Ascending aorta (tissue), 2 donors: ENCODE results near the gene UBTFL1. TPM values are rescaled to one million over a fixed set of nuclear protein-coding genes. Genes with fewer than 3 reads are reported as not detected.

Source experiments
- DNase-seq, 2 donors: peaks; one replicate each; pipeline ENCODE4 v3.0.0-alpha.2; 2019; ENCODE audit warnings: low spot score in 2 of 2
- H3K27ac ChIP-seq, 2 donors: fragments of 200-600 bp; sonication (generic); one replicate each; pipeline ENCODE4 v1.5.1; 2016 to 2017; ENCODE audit warnings: mild to moderate bottlenecking in 1 of 2
- H3K27me3 ChIP-seq: fragments of 200-600 bp; sonication (generic); one replicate; pipeline ENCODE4 v1.5.1; 2017
- H3K36me3 ChIP-seq, 2 donors: fragments of 200-600 bp; sonication (generic); one replicate each; pipeline ENCODE4 v1.5.1; 2016
- H3K4me1 ChIP-seq, 2 donors: fragments of 200-600 bp; sonication (generic); one replicate each; pipeline ENCODE4 v1.5.1; 2016 to 2017; ENCODE audit warnings: mild to moderate bottlenecking in 1 of 2
- H3K4me3 ChIP-seq, 2 donors: fragments of 200-600 bp; sonication (generic); one replicate each; pipeline ENCODE4 v1.5.1; 2016 to 2017; ENCODE audit warnings: mild to moderate bottlenecking in 1 of 2
- H3K9me3 ChIP-seq, 2 donors: fragments of 200-600 bp; sonication (generic); one replicate each; pipeline ENCODE4 v1.5.1; 2016
- intact Hi-C: fragments of 100-400 bp; cut with DNase I; formaldehyde crosslinking; loops from one replicate; pipeline ENCODE4 v1.15.1; 2023
- total RNA-seq: library from RNA; depleted of rRNA; stranded (reverse); fragments of >200 nt; gene quantifications from one replicate; pipeline ENCODE4 v1.1.0, GENCODE V29; 2016
- TF ChIP-seq, protein P1 (sequence below), 3 experiments: fragments of 200-600 bp in 2 of 3; fragments of 450-650 bp in 1 of 3; sonication (generic) in 2 of 3; IDR thresholded peaks; one replicate each; pipeline ENCODE4 v1.5.1; 2016 to 2019; ENCODE audit warnings: antibody characterized with exemption in 3 of 3, mild to moderate bottlenecking in 1 of 3, moderate library complexity in 1 of 3

UBTFL1 gene
- total RNA-seq, 1 donor from 2014 or later, result not detected

DNA sequence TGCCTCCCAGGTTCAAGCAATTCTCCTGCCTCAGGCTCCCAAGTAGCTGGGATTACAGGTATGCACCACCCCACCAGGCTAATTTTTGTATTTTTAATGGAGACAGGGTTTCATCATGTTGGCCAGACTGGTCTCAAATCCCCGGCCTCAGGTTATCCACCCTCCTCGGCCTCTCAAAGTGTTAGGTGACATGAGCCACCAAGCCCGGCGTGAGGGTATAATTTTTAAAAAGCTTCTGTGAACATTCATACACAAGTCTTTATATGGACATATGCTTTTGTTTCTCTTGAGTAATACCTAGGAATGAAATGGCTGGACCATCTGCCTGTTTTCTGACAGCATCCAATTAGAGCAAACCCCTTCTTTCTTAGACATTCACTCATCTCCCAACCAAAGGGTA is 34.4 kb downstream of the UBTFL1 start:
- TF ChIP-seq, protein P1, sequence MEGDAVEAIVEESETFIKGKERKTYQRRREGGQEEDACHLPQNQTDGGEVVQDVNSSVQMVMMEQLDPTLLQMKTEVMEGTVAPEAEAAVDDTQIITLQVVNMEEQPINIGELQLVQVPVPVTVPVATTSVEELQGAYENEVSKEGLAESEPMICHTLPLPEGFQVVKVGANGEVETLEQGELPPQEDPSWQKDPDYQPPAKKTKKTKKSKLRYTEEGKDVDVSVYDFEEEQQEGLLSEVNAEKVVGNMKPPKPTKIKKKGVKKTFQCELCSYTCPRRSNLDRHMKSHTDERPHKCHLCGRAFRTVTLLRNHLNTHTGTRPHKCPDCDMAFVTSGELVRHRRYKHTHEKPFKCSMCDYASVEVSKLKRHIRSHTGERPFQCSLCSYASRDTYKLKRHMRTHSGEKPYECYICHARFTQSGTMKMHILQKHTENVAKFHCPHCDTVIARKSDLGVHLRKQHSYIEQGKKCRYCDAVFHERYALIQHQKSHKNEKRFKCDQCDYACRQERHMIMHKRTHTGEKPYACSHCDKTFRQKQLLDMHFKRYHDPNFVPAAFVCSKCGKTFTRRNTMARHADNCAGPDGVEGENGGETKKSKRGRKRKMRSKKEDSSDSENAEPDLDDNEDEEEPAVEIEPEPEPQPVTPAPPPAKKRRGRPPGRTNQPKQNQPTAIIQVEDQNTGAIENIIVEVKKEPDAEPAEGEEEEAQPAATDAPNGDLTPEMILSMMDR (IDR thresholded peaks at IDR 0.05), result no peak
- H3K4me1 ChIP-seq, result no peaks in the 10 kb centered on the region
- intact Hi-C loops, result no loop called here
- no peak overlapping the region for H3K4me3 ChIP-seq
- no peaks in the 10 kb centered on the region for H3K9me3 ChIP-seq
- H3K27ac ChIP-seq, result no peak overlapping the region
- no peaks in the 10 kb centered on the region for H3K36me3 ChIP-seq
- H3K27me3 ChIP-seq, result no peaks in the 10 kb centered on the region
- no peak for DNase-seq

- H3K27ac ChIP-seq, result no peak overlapping the region
- no peak overlapping the region for H3K4me3 ChIP-seq
- H3K4me1 ChIP-seq, result no peaks in the 10 kb centered on the region
- no peak for DNase-seq
- H3K36me3 ChIP-seq, result no peaks in the 10 kb centered on the region
- no peaks in the 10 kb centered on the region for H3K9me3 ChIP-seq
- intact Hi-C loops, result no loop called here
- H3K27me3 ChIP-seq, result no peaks in the 10 kb centered on the region
- TF ChIP-seq, protein P1 (IDR thresholded peaks at IDR 0.05), result no peak
Observed at GRCh38 chr11:90124371-90124770, 38.6 kb downstream of the UBTFL1 start.

GRCh38 chr11:90124946-90125345 is 39.2 kb downstream of the UBTFL1 start:
- Histone ChIP-seq H3K9me3 (no peaks in the 10 kb centered on the region), H3K4me3 (no peak overlapping the region), H3K36me3 (no peaks in the 10 kb centered on the region), H3K4me1 (no peaks in the 10 kb centered on the region), H3K27ac (no peak overlapping the region), H3K27me3 (no peaks in the 10 kb centered on the region)
- TF ChIP-seq, protein P1 (IDR thresholded peaks at IDR 0.05), result no peak
- DNase-seq, result no peak
- intact Hi-C loops, result no loop called here

- H3K4me3 ChIP-seq, result peak overlapping the region; percentile 64
- TF ChIP-seq, protein P1 (IDR thresholded peaks at IDR 0.05), result no peak
- intact Hi-C loops, result no loop called here
- DNase-seq, result no peak
- no peaks in the 10 kb centered on the region for H3K36me3 ChIP-seq
- H3K9me3 ChIP-seq, result no peaks in the 10 kb centered on the region
- no peaks in the 10 kb centered on the region for H3K4me1 ChIP-seq
- H3K27me3 ChIP-seq, result no peaks in the 10 kb centered on the region
- H3K27ac ChIP-seq, result no peak overlapping the region
Observed at GRCh38 chr11:90133560-90134477, 48.1 kb downstream of the UBTFL1 start.

DNA sequence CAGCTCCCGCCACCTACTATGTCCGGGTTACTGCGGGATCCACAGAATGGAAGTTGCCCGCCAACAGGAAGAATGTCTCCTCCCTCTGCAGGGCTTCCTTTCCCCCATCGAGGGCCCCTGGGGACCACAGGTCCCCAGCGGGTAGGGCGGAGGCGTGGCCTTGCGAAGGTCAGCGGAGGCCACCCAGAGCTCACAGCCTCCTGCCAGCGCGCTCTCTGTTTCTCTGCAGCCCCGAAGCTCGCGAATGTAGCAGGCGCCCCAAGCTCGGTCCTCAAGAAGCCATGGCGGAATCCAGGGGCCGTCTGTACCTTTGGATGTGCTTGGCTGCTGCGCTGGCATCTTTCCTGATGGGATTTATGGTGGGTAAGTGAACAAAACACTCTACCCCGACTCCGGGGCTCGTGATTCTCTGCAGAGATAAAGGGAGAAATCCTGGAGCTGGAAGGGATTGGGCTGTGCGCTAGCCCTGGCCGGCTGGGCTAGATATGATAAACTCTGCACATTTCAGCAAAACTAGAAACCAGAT is 48.8 kb downstream of the UBTFL1 start, which contains the start of gene NAALAD2:
TSS of gene NAALAD2 (plus strand) at position 186 of the 526 bp plus-strand sequence. CDS start at position 282, 96 bp downstream.
- intact Hi-C loops, result no loop called here
- Histone ChIP-seq H3K27me3 (no peaks in the 10 kb centered on the region), H3K36me3 (no peaks in the 10 kb centered on the region), H3K4me3 (peak within 1 kb of the TSS; percentile 64), H3K4me1 (no peaks in the 10 kb centered on the region), H3K9me3 (no peaks in the 10 kb centered on the region), H3K27ac (no peak within 1 kb of the TSS)
- no peak for DNase-seq
- TF ChIP-seq, protein P1 (IDR thresholded peaks at IDR 0.05), result no peak
